Esophagus mucosa (tissue), 1 donor: ENCODE measurements around the gene PGAP1. TPM values are rescaled to one million over a fixed set of nuclear protein-coding genes. Genes with fewer than 3 reads are reported as not detected.
"Not testable (repeated sequence)": the region's sequence is repeated elsewhere in the genome, so short reads cannot be mapped to it uniquely, and the experiment has no call there.

Experiments used
- ATAC-seq: fragments of 200-7000 bp; cut with Tn5 transposase; one replicate; pipeline ENCODE4 v1.9.1; 2020
- total RNA-seq: library from RNA; stranded (reverse); gene quantifications from one replicate; pipeline ENCODE4 v1.2.4, GENCODE V29; 2023
- donor health status: DM: yes; HTN: yes; CAD: no.

PGAP1 gene
- total RNA-seq, 1 donor from 2014 or later, result 10.5 TPM

GRCh38 chr2:196951973-196952372, 25.5 kb upstream of the PGAP1 start:
- ATAC-seq, result no peak

GRCh38 chr2:196949116-196949515, 22.6 kb upstream of the PGAP1 start:
- no peak for ATAC-seq

DNA sequence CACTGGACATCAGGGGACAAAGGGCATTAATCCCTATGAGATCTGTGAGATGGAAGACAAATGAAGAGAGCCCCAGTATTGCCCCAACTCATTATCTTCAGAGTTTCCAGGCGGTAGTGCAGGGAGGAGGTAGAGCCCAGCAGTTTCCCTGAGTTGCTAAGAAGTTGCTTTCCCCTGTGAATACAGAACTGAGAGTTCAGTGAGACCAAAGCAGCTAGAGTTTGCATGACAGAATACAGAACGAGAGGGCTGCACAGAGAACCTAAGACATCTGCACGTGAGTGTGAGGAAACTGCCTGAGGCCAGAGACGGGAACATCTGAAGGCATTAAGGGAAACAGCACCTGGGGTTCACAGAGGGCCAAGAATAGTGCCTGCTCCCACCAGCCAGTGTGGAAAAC, 18.1 kb upstream of the PGAP1 start:
- ATAC-seq, result no peak

DNA sequence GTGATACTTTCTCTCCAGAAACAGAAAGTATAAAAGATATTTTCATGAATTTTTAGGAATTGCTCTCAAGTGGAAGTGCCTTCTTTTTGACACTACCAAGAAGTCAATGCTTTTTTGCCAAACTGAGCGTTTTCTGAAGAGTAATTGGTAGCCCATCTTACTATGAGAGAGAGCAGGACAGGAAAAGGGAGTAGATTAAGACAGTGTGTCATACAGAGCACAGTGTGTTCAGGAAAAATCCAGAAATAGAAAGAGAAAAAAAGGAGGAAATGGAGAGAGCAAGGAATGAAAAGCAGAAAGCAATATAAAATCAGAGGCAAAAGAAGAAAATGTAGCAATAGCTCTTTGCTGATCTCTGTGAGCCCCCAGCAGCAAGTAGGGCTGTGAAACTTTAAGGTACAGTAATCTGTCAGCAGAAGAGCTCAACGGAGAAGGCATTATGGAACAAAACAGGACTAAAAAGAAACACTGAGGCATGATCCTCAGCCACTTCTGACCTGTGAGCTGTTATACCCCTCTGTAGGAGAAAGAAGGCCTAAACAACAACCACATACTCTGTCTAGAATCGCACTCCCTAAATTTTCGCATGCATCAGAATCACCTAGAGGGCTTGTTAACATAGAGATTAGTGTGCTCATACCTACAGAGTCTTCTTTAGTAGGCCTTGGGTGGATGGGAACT, 15.0 kb upstream of the PGAP1 start:
- ATAC-seq, result no peak

DNA sequence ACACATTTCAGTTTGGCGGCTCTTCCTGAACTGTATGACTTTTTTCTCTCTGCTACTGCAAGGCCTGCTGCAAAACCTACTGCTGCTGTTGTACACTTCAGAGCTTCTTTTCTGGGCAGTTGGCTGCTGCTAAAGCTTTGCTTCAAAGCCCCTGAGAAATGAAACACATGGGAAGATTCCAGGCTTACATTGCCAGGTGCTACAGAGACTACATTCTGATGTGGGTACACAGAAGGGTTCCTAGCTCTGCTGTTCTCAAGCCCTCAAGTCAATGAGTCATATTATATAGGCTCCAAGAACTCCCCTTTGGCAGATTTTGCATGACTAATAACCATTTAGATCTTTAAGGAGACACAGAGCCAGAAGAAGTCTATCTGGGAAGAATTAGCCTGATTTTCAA, 12.9 kb upstream of the PGAP1 start:
- peak; percentile 53 for ATAC-seq

GRCh38 chr2:196935432-196935831, 8.9 kb upstream of the PGAP1 start:
- no peak for ATAC-seq

DNA sequence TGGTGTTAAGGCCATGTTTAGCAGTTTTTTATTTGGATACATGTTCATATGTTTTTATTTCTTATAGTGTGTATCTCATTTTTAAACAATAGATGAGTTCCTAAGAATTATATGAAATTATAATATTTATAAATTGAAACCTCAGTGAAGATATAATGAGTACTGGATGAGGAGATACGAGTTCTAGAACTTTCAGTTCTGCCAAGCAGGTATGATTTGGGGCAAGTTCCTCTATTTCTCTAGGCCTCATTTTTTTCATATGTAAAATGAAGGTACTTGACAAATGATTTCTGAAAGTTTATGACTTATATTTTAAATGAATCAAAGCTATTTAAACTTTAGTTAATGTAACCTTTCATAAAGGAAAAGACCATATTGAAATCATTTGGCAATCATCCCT, 8.2 kb upstream of the PGAP1 start:
- no peak for ATAC-seq

GRCh38 chr2:196931555-196931954, 5.0 kb upstream of the PGAP1 start:
- peak; percentile 52 for ATAC-seq

GRCh38 chr2:196927376-196928225, 1.1 kb upstream of the PGAP1 start:
- ATAC-seq, result peak; percentile 46

DNA sequence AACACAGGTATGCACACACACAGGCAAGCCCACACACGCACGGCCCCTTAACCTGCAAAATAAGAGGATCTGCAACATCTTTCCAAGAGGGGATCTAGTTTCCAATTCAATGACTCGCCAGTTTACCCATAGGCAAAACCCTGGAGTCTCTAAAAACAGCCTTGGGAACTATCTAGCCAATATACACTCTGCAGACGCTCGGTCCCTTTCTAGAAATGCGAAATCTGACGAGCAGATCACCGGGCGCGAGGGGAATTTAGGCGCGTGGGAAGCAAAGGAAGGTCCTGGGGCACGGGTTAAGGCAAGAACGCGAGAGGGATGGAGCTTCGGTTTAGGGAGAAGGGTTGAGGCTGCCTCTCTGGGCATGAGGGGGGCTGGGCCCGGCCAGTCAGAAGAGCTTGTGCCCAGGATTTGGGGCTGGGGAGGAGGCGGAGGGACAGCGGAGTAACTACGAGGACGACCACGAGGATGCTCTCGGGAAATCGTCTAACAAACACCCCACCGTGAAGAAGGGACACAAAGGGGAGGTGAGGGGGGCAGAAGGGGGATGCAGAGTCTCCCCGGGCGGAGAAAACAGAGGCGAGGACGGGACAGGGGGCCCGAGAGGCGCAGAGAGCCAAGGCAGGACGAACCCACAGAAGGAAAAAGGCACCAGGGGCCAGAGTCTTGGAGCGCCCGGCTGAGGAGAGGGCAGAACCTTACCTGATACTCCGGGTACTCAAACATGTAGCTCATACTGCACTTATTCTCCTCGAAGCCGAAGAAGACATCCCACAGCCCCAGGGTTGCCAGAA, 542 bp downstream of the PGAP1 start:
- ATAC-seq, result peak; percentile 21

DNA sequence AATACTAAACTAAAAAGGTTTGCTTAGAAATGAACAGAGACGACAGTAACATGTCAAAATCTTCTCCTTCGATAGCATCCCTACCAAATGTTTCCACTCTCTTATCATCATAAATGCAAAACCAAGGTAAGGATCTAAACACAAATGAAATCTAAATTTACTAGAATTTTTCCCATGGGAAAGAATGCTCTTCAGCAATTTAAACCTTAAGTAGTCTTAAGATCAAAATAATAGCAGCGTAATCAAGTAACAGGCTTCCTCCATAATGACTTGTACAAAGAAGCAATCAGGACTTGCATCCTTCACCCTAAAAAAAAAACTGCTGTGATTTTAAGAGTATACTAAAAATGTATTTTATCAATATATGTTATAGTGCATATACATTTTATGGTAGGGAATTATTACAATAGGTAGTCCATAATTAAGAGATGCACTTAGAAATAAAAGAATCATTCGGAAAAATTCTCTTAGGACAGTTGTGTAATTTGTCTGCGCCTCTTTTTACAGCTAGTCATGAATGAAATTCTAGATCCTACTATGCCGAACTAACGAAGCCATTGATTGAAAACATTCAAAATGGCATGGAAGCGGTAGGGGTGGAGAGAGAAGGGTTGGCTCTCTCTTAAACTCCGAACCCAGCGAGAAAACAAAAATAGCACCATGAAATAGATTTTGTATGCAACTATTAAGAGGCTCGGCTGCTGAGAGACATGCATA, 1.3 kb downstream of the PGAP1 start:
- ATAC-seq, result no peak

DNA sequence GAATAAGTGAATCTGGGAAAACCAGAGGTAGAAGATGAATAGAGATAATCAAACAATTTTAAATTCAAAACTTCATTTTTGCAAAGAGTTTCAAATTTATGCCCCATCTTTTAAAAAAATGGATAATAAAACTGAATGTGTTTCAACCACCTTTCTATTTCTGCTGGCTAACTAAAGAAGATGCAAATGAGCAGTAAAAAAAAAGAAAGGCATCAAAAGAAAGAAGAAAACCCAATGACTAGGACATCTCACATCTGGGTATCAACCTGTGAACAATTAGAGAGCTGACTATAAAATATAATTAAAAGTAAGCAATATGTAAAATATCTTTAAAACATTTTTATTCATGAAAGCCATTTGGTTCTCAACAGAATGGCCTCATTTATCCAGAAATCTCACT, 2.5 kb downstream of the PGAP1 start:
- ATAC-seq, result no peak

DNA sequence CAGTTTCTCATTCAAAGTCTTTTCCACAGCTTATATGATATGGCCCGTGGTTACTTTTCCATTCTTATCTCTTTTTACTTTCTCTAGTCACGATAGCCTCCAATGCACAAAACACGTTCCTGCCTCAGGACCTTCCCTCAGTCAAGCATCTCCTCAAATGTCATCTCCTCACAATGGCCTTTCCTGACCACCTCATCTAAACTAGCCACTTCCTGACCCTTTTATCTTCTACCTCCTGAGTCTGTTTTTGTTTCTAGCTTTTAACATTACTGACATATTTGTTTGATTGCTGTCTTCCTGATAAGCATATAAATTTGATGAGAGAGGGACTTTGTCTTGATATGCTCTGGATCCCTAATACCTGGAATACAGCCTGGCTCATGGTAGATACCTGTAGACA, 7.6 kb downstream of the PGAP1 start:
- no peak for ATAC-seq

DNA sequence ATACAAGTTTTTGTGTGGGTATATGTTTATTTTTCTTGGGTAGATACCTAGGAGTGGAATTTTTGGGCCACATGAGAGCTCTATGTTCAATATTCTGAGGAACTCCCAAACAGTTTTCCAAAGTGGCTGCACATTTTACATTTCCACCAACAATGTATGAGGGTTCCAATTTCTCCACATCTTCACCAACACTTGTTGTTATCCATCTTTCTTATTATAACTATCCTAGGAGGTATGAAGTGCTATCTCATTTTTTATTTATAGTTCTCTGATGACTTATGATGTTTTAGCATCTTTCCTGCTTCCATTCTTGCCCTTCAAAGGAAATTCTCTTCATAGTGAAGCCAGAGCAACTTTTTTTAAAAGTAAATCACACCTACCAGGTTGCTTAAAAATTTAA, 8.7 kb downstream of the PGAP1 start:
- ATAC-seq, result no peak

- ATAC-seq, result no peak
Observed at GRCh38 chr2:196915507-196916189, 10.9 kb downstream of the PGAP1 start.

DNA sequence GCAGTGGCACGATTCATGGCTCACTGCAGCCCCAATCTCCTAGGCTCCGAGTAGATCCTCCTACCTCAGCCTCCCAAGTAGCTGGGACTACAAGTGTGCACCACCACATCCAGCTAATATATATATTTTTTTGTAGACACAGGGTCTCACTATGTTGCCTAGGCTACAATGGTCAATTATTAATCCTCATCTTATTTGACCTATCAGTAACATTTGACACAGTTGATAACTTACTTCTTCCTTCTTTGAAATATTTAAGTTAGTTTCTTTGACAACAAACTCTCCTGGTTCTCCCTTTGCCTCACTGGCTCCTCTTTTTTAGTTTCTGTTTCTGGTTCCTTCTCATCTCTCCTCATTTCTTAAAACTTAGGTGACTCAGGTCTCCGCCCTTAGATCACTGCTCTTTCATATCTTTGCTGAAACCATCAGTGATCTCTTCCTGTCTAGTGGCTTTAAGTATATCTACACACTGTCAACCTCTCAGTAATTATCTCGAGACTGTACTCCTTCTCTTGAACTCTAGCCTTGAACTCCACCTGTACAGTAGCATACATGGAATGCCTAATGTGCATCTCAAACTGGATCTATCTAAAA, 11.5 kb downstream of the PGAP1 start:
- no peak for ATAC-seq

DNA sequence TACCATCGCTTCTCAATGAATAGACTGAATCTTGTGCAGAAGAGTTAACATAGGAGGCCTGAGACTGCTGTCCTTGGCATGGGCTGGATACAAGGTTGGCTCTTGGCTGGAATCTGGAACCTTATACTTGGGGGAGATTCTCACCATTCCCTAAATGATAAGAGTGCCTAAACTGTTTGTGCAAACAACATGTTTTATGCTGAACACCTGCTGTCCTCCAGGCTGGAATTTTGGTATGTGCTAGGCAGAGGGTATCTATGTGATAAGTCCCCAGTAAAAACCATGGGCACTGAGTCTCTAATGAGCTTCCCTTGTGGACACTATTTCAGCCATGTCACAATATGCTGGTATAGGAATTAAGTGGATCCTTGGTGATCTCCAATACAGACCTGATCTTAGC, 12.8 kb downstream of the PGAP1 start:
- ATAC-seq, result no peak

DNA sequence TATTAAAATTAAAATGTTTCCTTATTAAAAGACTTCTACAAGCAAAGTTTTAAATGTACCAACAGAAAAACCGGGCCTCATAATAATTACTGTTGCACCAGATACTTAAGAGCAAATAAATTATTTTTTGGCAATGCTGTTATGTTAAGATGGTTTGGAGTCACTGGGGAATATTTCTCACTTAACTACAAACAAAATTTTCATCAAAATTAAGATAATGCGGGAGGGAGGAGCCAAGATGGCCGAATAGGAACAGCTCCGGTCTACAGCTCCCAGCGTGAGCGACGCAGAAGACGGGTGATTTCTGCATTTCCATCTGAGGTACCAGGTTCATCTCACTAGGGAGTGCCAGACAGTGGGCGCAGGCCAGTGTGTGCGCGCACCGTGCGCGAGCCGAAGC, 21.1 kb downstream of the PGAP1 start:
- ATAC-seq, result not testable (repeated sequence)

GRCh38 chr2:196902828-196903227, 23.7 kb downstream of the PGAP1 start:
- ATAC-seq, result no peak

DNA sequence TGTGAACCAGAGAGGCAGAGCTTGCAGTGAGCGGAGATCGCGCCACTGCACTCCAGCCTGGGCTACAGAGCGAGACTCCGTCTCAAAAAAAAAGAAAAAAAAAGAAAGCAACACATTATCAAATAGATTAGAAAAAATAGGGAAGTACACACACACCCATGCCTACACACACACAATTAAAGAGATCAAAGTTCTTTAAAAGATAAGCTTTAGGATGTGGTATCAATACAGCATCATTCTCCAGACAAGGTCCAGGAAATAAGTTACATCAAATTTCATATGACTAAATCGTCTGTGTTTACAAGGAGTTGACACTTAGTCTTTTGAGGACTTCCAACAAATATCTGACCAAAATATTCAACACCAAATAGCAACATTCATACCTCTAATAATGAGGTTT, 25.7 kb downstream of the PGAP1 start:
- ATAC-seq, result no peak

DNA sequence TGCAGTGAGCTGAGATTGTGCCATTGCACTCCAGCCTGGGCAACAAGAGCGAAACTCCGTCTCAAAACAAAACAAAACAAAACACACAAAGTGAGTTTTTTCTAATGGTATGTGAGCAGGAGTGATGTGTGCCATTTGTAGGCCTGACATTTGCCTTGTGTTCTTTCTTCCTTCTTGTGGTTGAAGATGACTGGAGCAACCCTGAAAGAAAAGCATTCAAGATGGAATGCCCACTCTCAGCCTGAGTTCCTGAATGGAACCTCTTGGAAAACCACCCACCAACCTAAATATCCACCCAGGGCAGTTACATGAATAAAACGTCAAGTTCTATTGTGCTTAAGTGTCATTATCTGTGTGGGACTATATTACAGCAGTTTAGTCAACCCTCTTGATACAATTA, 26.5 kb downstream of the PGAP1 start:
- ATAC-seq, result no peak

DNA sequence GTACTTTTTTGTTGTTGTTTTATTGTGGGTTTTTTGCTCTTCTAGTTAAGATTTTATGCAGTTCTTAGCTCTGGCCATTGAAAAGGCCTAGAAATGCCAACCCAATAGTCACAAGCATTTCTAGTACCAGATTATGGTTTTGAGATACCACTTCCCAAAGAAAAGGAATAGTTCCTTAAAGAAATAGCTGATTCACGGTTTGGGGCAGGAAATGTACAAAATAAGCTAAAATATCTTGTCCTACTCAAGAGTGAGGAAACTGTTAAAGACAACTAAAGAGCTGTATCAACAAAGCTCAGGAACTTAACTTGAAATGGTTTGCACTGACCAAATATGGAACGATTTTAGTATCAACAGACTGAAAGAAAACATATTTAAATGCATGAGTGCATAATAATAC, 35.4 kb downstream of the PGAP1 start:
- ATAC-seq, result no peak
